Gastroesophageal sphincter (tissue), 3 donors: ENCODE results near the gene IMMP2L.

Experiments used
- POLR2A ChIP-seq, 2 donors: fragments of 450-650 bp; IDR thresholded peaks; one replicate each; pipeline ENCODE4 v1.6.1; 2017; ENCODE audit warnings: antibody characterized with exemption in 2 of 2, mild to moderate bottlenecking in 2 of 2, moderate library complexity in 1 of 2
- POLR2AphosphoS5 ChIP-seq: sonication (generic); formaldehyde crosslinking; IDR thresholded peaks from one replicate; pipeline ENCODE4 v1.6.1; 2017; ENCODE audit warnings: antibody characterized with exemption
- TF ChIP-seq, protein P1 (sequence below), 4 experiments: fragments of 200-600 bp in 2 of 4; fragments of 450-650 bp in 2 of 4; sonication (generic) in 1 of 4; IDR thresholded peaks; one replicate each; pipeline ENCODE4 v1.5.1; 2017 to 2019; ENCODE audit warnings: antibody characterized with exemption in 4 of 4, mild to moderate bottlenecking in 2 of 4, moderate library complexity in 2 of 4

DNA sequence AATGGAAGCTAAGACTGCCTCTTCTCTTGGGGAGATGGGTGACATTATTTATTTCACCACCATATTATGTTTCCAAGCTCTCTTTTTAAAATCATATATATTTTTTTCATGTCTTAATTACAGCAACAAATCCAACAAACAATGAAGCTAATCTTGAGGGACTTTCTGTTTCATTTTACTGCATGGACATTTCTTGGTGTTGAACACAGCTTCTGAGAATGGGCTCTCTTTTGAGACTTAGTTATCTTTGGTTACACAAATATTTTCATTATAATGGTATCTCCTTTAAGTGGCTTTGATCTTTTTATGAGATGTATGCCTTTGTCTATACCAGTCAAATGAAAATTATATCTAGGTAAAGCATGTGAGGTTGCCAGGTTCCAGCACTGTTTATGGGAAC lies 681.3 kb downstream of the IMMP2L start:
- no peak for TF ChIP-seq POLR2AphosphoS5
- TF ChIP-seq, protein P1, sequence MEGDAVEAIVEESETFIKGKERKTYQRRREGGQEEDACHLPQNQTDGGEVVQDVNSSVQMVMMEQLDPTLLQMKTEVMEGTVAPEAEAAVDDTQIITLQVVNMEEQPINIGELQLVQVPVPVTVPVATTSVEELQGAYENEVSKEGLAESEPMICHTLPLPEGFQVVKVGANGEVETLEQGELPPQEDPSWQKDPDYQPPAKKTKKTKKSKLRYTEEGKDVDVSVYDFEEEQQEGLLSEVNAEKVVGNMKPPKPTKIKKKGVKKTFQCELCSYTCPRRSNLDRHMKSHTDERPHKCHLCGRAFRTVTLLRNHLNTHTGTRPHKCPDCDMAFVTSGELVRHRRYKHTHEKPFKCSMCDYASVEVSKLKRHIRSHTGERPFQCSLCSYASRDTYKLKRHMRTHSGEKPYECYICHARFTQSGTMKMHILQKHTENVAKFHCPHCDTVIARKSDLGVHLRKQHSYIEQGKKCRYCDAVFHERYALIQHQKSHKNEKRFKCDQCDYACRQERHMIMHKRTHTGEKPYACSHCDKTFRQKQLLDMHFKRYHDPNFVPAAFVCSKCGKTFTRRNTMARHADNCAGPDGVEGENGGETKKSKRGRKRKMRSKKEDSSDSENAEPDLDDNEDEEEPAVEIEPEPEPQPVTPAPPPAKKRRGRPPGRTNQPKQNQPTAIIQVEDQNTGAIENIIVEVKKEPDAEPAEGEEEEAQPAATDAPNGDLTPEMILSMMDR (IDR thresholded peaks at IDR 0.05): no peak
- no peak for TF ChIP-seq POLR2A (IDR thresholded peaks at IDR 0.05)
